PC-9 (cell line): Measurements from ENCODE around the gene PLA2G2C. TPM values are rescaled to one million over a fixed set of nuclear protein-coding genes. Genes with fewer than 3 reads are reported as not detected.

Experiments
- Bru-seq: library from RNA; stranded (reverse); fragments of 400-500 nt; gene quantifications from one replicate; lab custom pipeline; 2021; lab: Mats Ljungman, UMichigan
- BruChase-seq, 2 experiments: library from RNA; stranded (reverse); fragments of 400-500 nt; gene quantifications; one replicate each; lab custom pipeline; 2021; lab: Mats Ljungman, UMichigan
- BruUV-seq: library from RNA; stranded (reverse); fragments of 400-500 nt; replicated peaks from 2 replicates; lab custom pipeline; 2021; lab: Mats Ljungman, UMichigan
- CTCF ChIA-PET: fragments of 300-600 bp; sonication (Branson Sonifier 250); formaldehyde crosslinking; loops from one replicate; lab custom pipeline; 2022; ENCODE audit warnings: antibody characterized with exemption; lab: Charles Lee
- POLR2A ChIA-PET: fragments of 300-600 bp; sonication (Branson Sonifier 250); formaldehyde crosslinking; loops from one replicate; lab custom pipeline; 2022; ENCODE audit warnings: antibody characterized with exemption; ENCODE audit not compliant: unreplicated experiment; lab: Charles Lee
- DNase-seq, 2 experiments: peaks; one replicate each; pipeline versions ENCODE4 v3.0.0 to v3.0.0-alpha.2; 2015 to 2022; ENCODE audit warnings: mixed read lengths in 1 of 2
- H2AFZ ChIP-seq: fragments of 200-600 bp; sonication (generic); 2 replicates; pipeline ENCODE4 v1.8.1; 2017; ENCODE audit warnings: antibody characterized with exemption
- H3F3A ChIP-seq: fragments of 200-600 bp; sonication (generic); 2 replicates; pipeline ENCODE4 v1.8.1; 2017; ENCODE audit warnings: antibody characterized with exemption, mild to moderate bottlenecking, low read depth; ENCODE audit not compliant: insufficient read depth
- H3K27ac ChIP-seq: fragments of 200-600 bp; sonication (generic); 2 replicates; pipeline ENCODE4 v1.6.1; 2016; ENCODE audit warnings: mixed run types
- H3K27me3 ChIP-seq: fragments of 200-600 bp; sonication (generic); 2 replicates; pipeline ENCODE4 v1.6.1; 2016; ENCODE audit warnings: low read depth, mixed run types; ENCODE audit not compliant: insufficient read depth
- H3K36me3 ChIP-seq: fragments of 200-600 bp; sonication (generic); 2 replicates; pipeline ENCODE4 v1.6.1; 2016; ENCODE audit warnings: low read depth, mixed run types
- H3K4me1 ChIP-seq: fragments of 200-600 bp; sonication (generic); replicated peaks from 2 replicates; pipeline ENCODE4 v1.6.1; 2016; ENCODE audit warnings: mixed run types; ENCODE audit not compliant: insufficient read depth
- H3K4me2 ChIP-seq: fragments of 200-600 bp; sonication (generic); 2 replicates; pipeline ENCODE4 v1.6.1; 2017; ENCODE audit warnings: mixed run types
- H3K4me3 ChIP-seq: fragments of 200-600 bp; sonication (generic); 2 replicates; pipeline ENCODE4 v1.6.1; 2016; ENCODE audit warnings: mixed run types
- H3K79me2 ChIP-seq: fragments of 200-600 bp; sonication (generic); 2 replicates; pipeline ENCODE4 v1.6.1; 2017; ENCODE audit warnings: low read depth, mixed run types
- H3K9me2 ChIP-seq: fragments of 200-600 bp; sonication (generic); 2 replicates; pipeline ENCODE4 v1.8.1; 2017; ENCODE audit warnings: mild to moderate bottlenecking; ENCODE audit not compliant: insufficient read depth
- H3K9me3 ChIP-seq: fragments of 200-600 bp; sonication (generic); 2 replicates; pipeline ENCODE4 v1.8.1; 2016; ENCODE audit warnings: low read depth; ENCODE audit not compliant: insufficient read depth
- H4K20me1 ChIP-seq: fragments of 200-600 bp; sonication (generic); 2 replicates; pipeline ENCODE4 v1.8.1; 2017; ENCODE audit not compliant: insufficient read depth
- CTCF ChIP-seq: fragments of 200-600 bp; sonication (generic); conservative IDR thresholded peaks from 2 replicates; pipeline ENCODE4 v1.6.1; 2017; ENCODE audit warnings: mixed run types, antibody characterized with exemption, mild to moderate bottlenecking, moderate library complexity
- EZH2 ChIP-seq: fragments of 200-600 bp; sonication (generic); IDR thresholded peaks from 2 replicates; pipeline ENCODE4 v1.8.0; 2017; ENCODE audit warnings: antibody characterized with exemption, low read depth
- intact Hi-C: fragments of 100-400 bp; cut with micrococcal nuclease; formaldehyde crosslinking; loops from one replicate; pipeline ENCODE4 v1.10.0; 2022; ENCODE audit not compliant: unreplicated experiment
- long read RNA-seq: library from polyadenylated mRNA; stranded (forward); transcript quantifications from one replicate; pipeline ENCODE4 v2.0.0, GENCODE V29; 2022
- total RNA-seq: library from RNA; stranded (reverse); gene quantifications from 2 replicates; pipeline ENCODE4 v1.2.3, GENCODE V29; 2021

The PLA2G2C gene
- total RNA-seq (0.48 and 0.55 TPM in 2 replicates), Bru-seq, nascent RNA (percentile 27 among the genes with signal in this experiment), BruChase-seq, experiment 1, labeled RNA remaining after a 2-hour chase (percentile 26 among the genes with signal in this experiment), BruChase-seq, experiment 2, labeled RNA remaining after a 6-hour chase (percentile 17 among the genes with signal in this experiment)
- long read RNA-seq, partial matches to known transcripts: 1 of 2 reads
- long read RNA-seq, other reads (novel, unspliced or antisense): 1 of 2 reads

- POLR2A ChIA-PET: interaction anchor here (0.5 kb wide), 1 partner anchor 15 kb away, joined by 6 read pairs; no protein-coding TSS in a partner anchor
Measured at GRCh38 chr1:20185834-20186782, at the start of gene PLA2G2C, which contains the start of gene UBXN10. PLA2G2C (minus strand) TSS chr1:20186518; CDS start chr1:20177363, 9,155 bp downstream. UBXN10 (plus strand) TSS chr1:20186096; CDS start chr1:20190562, 4,466 bp downstream.

GRCh38 chr1:20234788-20235535 is 48.6 kb upstream of the PLA2G2C start:
- Histone ChIP-seq H3K27ac (peak overlapping the region; percentile 91), H3K79me2 (no peaks in the 10 kb centered on the region), H3K4me1 (peaks cover 87% of the 10 kb centered on the region), H2AFZ (no peak overlapping the region), H3K36me3 (no peaks in the 10 kb centered on the region), H3K4me2 (peak overlapping the region; percentile 73), H3K4me3 (peak overlapping the region; percentile 30; the same call in 1 of the 2 replicates), H3K9me3 (no peaks in the 10 kb centered on the region), H3F3A (peaks cover 44% of the 10 kb centered on the region), H4K20me1 (no peaks in the 10 kb centered on the region), H3K9me2 (no peaks in the 10 kb centered on the region), H3K27me3 (no peaks in the 10 kb centered on the region)
- peak in 1 of 2 experiments; percentile 90 for DNase-seq
- no TSS peak for BruUV-seq
- TF ChIP-seq EZH2 (no peak), CTCF (no peak)
- CTCF ChIA-PET: no interaction called here
- POLR2A ChIA-PET: interaction anchor here (0.6 kb wide), 1 partner anchor 88 kb away, joined by 5 read pairs; no protein-coding TSS in a partner anchor
- intact Hi-C loops: no loop called here

More at GRCh38 chr1:20185834-20186782, at the start of gene PLA2G2C, which contains the start of gene UBXN10:
- peaks cover 6% of the 10 kb centered on the region; the same call in 1 of the 2 replicates for H3K36me3 ChIP-seq
- peaks cover 28% of the 10 kb centered on the region for H3K79me2 ChIP-seq
- TF ChIP-seq EZH2: no peak
- TF ChIP-seq CTCF: no peak
- H3K27me3 ChIP-seq: no peaks in the 10 kb centered on the region
- H3F3A ChIP-seq: peaks cover 20% of the 10 kb centered on the region; the same call in 1 of the 2 replicates
- DNase-seq: peak; percentile 53 to 80
- no peaks in the 10 kb centered on the region for H3K9me3 ChIP-seq
- H3K27ac ChIP-seq: peak within 1 kb of the TSS; percentile 65
- H2AFZ ChIP-seq: peak within 1 kb of the TSS; percentile 77
- BruUV-seq: no TSS peak
- CTCF ChIA-PET: interaction anchor here (0.8 to 1.0 kb wide), 2 partner anchors 9 to 19 kb away, joined by 3 read pairs; no protein-coding TSS in a partner anchor
- intact Hi-C loops: loop anchor here (2.0 kb wide), 1 partner anchor 33 kb away; no protein-coding TSS in a partner anchor
- peak within 1 kb of the TSS; percentile 74 for H3K4me3 ChIP-seq
- no peaks in the 10 kb centered on the region for H3K9me2 ChIP-seq
- peaks cover 54% of the 10 kb centered on the region for H3K4me1 ChIP-seq
- H3K4me2 ChIP-seq: peak within 1 kb of the TSS; percentile 94
- H4K20me1 ChIP-seq: no peaks in the 10 kb centered on the region
